ENCODE results near the gene ADRA1B.

DNA sequence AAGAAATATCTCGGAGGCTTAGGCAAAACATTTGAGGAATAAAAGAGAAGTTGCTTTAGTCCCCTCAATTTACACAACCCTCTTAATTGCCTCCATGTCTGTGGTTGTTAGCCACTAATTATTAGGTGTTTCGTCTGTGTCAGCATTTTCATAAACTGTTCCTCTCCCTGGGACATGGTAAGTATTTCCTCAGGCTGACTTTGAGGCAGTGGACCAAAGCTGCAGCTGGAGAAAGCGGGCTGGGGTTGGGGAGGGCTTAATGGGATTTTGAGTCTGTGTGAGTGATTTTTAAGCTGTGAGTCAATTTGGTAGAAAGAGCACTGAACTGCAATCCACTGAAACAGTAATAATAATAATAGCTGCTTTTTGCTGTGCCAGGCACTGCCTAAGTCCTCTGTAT, 79.6 kb downstream of the ADRA1B start:
- TF ChIP-seq, protein P1, sequence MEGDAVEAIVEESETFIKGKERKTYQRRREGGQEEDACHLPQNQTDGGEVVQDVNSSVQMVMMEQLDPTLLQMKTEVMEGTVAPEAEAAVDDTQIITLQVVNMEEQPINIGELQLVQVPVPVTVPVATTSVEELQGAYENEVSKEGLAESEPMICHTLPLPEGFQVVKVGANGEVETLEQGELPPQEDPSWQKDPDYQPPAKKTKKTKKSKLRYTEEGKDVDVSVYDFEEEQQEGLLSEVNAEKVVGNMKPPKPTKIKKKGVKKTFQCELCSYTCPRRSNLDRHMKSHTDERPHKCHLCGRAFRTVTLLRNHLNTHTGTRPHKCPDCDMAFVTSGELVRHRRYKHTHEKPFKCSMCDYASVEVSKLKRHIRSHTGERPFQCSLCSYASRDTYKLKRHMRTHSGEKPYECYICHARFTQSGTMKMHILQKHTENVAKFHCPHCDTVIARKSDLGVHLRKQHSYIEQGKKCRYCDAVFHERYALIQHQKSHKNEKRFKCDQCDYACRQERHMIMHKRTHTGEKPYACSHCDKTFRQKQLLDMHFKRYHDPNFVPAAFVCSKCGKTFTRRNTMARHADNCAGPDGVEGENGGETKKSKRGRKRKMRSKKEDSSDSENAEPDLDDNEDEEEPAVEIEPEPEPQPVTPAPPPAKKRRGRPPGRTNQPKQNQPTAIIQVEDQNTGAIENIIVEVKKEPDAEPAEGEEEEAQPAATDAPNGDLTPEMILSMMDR (IDR thresholded peaks at IDR 0.05), result no peak
- TF ChIP-seq POLR2A (IDR thresholded peaks at IDR 0.05), result no peak

Measured in vagina (tissue), 2 donors.